ENCODE results near the gene AR. TPM values are rescaled to one million over a fixed set of nuclear protein-coding genes. Genes with fewer than 3 reads are reported as not detected.

The AR gene
- total and polyA plus RNA-seq, 7 donors: under 0.01 to 9.1 (median 5.4) TPM; not detected in 1

- Histone ChIP-seq H3K27ac (no peak overlapping the region), H3K4me3 (no peak overlapping the region), H3K27me3 (no peaks in the 10 kb centered on the region), H3K36me3 (no peaks in the 10 kb centered on the region), H3K9me3 (no peaks in the 10 kb centered on the region), H3K4me1 (no peaks in the 10 kb centered on the region)
- TF ChIP-seq, protein P1, sequence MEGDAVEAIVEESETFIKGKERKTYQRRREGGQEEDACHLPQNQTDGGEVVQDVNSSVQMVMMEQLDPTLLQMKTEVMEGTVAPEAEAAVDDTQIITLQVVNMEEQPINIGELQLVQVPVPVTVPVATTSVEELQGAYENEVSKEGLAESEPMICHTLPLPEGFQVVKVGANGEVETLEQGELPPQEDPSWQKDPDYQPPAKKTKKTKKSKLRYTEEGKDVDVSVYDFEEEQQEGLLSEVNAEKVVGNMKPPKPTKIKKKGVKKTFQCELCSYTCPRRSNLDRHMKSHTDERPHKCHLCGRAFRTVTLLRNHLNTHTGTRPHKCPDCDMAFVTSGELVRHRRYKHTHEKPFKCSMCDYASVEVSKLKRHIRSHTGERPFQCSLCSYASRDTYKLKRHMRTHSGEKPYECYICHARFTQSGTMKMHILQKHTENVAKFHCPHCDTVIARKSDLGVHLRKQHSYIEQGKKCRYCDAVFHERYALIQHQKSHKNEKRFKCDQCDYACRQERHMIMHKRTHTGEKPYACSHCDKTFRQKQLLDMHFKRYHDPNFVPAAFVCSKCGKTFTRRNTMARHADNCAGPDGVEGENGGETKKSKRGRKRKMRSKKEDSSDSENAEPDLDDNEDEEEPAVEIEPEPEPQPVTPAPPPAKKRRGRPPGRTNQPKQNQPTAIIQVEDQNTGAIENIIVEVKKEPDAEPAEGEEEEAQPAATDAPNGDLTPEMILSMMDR (IDR thresholded peaks at IDR 0.05): no peak
- TF ChIP-seq EP300 (IDR thresholded peaks at IDR 0.05) (no peak), POLR2A (IDR thresholded peaks at IDR 0.05) (no peak), POLR2AphosphoS5 (IDR thresholded peaks at IDR 0.05) (no peak)
- intact Hi-C loops (cut with DNase I): no loop called here
- DNase-seq: no peak
- 81 to 84% methylated on average over 2 of the region's 2 CpGs for WGBS, 2 donors
Measured at GRCh38 chrX:67673741-67674274, 130.0 kb downstream of the AR start.

GRCh38 chrX:67674741-67675140, 130.9 kb downstream of the AR start:
- intact Hi-C loops (cut with DNase I): no loop called here
- DNase-seq: no peak
- 81 to 98% methylated on average over 1 of the region's 1 CpG for WGBS, 2 donors
- H3K9me3 ChIP-seq: no peaks in the 10 kb centered on the region
- TF ChIP-seq, protein P1 (IDR thresholded peaks at IDR 0.05): no peak
- TF ChIP-seq POLR2A (IDR thresholded peaks at IDR 0.05) (no peak), EP300 (IDR thresholded peaks at IDR 0.05) (no peak), POLR2AphosphoS5 (IDR thresholded peaks at IDR 0.05) (no peak)
- no peak overlapping the region for H3K27ac ChIP-seq
- no peaks in the 10 kb centered on the region for H3K4me1 ChIP-seq
- no peaks in the 10 kb centered on the region for H3K27me3 ChIP-seq
- no peaks in the 10 kb centered on the region for H3K36me3 ChIP-seq
- H3K4me3 ChIP-seq: no peak overlapping the region

DNA sequence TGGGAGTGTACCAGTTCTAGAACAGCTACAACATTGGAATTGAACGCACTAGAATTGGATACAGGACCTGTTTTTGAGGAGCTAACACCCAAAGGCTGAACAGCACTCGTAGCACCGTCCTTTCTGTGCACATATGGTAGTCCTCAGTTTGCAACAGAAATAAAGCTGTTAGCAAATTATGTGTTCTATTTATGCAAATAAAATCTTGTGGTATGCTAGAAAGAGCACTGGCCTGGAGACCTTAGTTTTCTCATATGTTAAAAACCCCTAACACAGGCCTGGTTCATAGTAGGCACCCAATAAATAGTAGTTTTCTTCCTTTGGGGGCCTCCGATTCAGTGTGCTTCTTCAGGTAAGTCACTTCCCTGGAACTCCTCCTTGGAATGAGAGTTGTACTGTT, 140.3 kb downstream of the AR start:
- H3K4me3 ChIP-seq: no peak overlapping the region
- intact Hi-C loops (cut with DNase I): no loop called here
- H3K9me3 ChIP-seq: no peaks in the 10 kb centered on the region
- DNase-seq: no peak
- 86 to 87% methylated on average over 4 of the region's 4 CpGs for WGBS, 2 donors
- H3K27ac ChIP-seq: no peak overlapping the region
- H3K27me3 ChIP-seq: no peaks in the 10 kb centered on the region
- no peaks in the 10 kb centered on the region for H3K4me1 ChIP-seq
- no peaks in the 10 kb centered on the region for H3K36me3 ChIP-seq
- TF ChIP-seq POLR2A (IDR thresholded peaks at IDR 0.05) (no peak), POLR2AphosphoS5 (IDR thresholded peaks at IDR 0.05) (no peak)

- intact Hi-C loops (cut with DNase I): no loop called here
- H3K9me3 ChIP-seq: no peaks in the 10 kb centered on the region
- H3K27me3 ChIP-seq: peaks cover 0 to 3% (median 0%) of the 10 kb centered on the region in 3 donors
- no peaks in the 10 kb centered on the region for H3K4me1 ChIP-seq
- no peak overlapping the region for H3K4me3 ChIP-seq
- no peak for DNase-seq
- H3K27ac ChIP-seq: no peak overlapping the region
- TF ChIP-seq POLR2A (IDR thresholded peaks at IDR 0.05): no peak
- TF ChIP-seq, protein P1 (IDR thresholded peaks at IDR 0.05): no peak
- TF ChIP-seq EP300 (IDR thresholded peaks at IDR 0.05): no peak
- TF ChIP-seq POLR2AphosphoS5 (IDR thresholded peaks at IDR 0.05): no peak
- H3K36me3 ChIP-seq: no peaks in the 10 kb centered on the region
Measured at GRCh38 chrX:67692246-67692645, 148.4 kb downstream of the AR start.

DNA sequence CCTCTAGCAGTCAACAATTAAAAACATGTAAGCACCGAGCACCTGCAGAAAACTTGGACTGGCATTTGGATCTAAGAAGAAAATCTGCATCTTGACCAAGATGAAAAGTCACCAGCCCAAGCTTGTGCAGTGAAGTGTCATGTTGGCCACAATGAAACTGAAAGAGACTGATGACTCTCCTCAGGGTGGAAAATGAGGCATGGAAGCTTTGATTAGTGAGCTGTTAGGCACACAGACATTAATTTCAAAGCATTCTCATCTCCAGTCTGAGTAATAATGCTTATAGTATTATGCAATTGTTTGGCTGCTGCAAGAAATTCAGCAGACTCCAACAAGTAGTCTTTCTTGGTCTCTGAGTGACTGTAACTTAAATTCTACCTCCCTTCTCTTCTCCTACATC, 150.1 kb downstream of the AR start:
- Histone ChIP-seq H3K27ac (no peak overlapping the region), H3K4me1 (no peaks in the 10 kb centered on the region), H3K4me3 (no peak overlapping the region), H3K9me3 (no peaks in the 10 kb centered on the region), H3K36me3 (no peaks in the 10 kb centered on the region), H3K27me3 (peaks cover 0 to 3% (median 0%) of the 10 kb centered on the region in 3 donors)
- intact Hi-C loops (cut with DNase I): no loop called here
- TF ChIP-seq POLR2A (IDR thresholded peaks at IDR 0.05) (no peak), EP300 (IDR thresholded peaks at IDR 0.05) (no peak), POLR2AphosphoS5 (IDR thresholded peaks at IDR 0.05) (no peak)
- TF ChIP-seq, protein P1 (IDR thresholded peaks at IDR 0.05): no peak
- 73 to 86% methylated on average over 1 of the region's 1 CpG for WGBS, 2 donors
- no peak for DNase-seq

Data from sigmoid colon (tissue), 7 donors.